K562 (cell line): ENCODE results near the gene HSPA14. TPM values are rescaled to one million over a fixed set of nuclear protein-coding genes. Genes with fewer than 3 reads are reported as not detected.

Experiments used
- FUS ChIP-seq: fragments of 200-400 bp; formaldehyde crosslinking; optimal IDR thresholded peaks from 2 replicates; pipeline ENCODE3; 2017; ENCODE audit warnings: low read depth, low read length
- MLX ChIP-seq, 2 experiments: fragments of 450-650 bp in 1 of 2; sonication (generic) in 1 of 2; formaldehyde crosslinking; conservative IDR thresholded peaks; 2 replicates each; pipeline versions ENCODE4 v1.4.0 to v1.8.1; 2020 to 2022; ENCODE audit warnings: mild to moderate bottlenecking in 1 of 2, missing genetic modification reagents in 1 of 2
- U2AF2 ChIP-seq: fragments of 200-400 bp; formaldehyde crosslinking; optimal IDR thresholded peaks from 2 replicates; pipeline ENCODE3; 2017; ENCODE audit warnings: low read depth, mild to moderate bottlenecking, low read length
- ZNF175 ChIP-seq: fragments of 200-800 bp; sonication (Bioruptor generic); IDR thresholded peaks from 2 replicates; pipeline ENCODE4 v1.6.1; 2016; ENCODE audit warnings: low read depth, mild to moderate bottlenecking, missing genetic modification characterization, missing compliant biosample characterization
- polyA plus RNA-seq, 8 experiments: library from polyadenylated mRNA; depleted of rRNA in 4 of 8; stranded (reverse) in 5 of 8; unstranded in 3 of 8; fragments of >200 nt; fragmentation: Nextera tagmentation in 2 of 8; fragmentation: Illumina TruSeq in 1 of 8; extraction: Ambion mirVana in 2 of 8; extraction: Trizol in 1 of 8; gene quantifications; 2 replicates each; pipeline versions ENCODE4 v1.2.1 to v1.2.3, GENCODE V29; 2011 to 2014; ENCODE audit warnings: inconsistent platforms in 1 of 8, missing spikeins in 1 of 8
- total RNA-seq, 7 experiments: library from RNA; depleted of rRNA in 6 of 7; stranded (reverse); fragments of >200 nt in 6 of 7; fragmentation: Illumina TruSeq in 2 of 7; extraction: Trizol in 2 of 7; gene quantifications; 2 replicates each; pipeline versions ENCODE4 v1.2.1 to v1.2.3, GENCODE V29; 2011 to 2021; ENCODE audit warnings: low replicate concordance in 1 of 7
- TF ChIP-seq, protein P1 (sequence below), 3 experiments: fragments of 200-800 bp in 1 of 3; fragments of 250-450 bp in 1 of 3; fragments of 450-650 bp in 1 of 3; sonication (Bioruptor Pico) in 1 of 3; sonication (Bioruptor generic) in 1 of 3; formaldehyde crosslinking in 1 of 3; IDR thresholded peaks; 2 replicates each; pipeline versions ENCODE4 v1.6.1 to v1.8.0; 2016 to 2022; ENCODE audit warnings: mild to moderate bottlenecking in 2 of 3, missing genetic modification characterization in 2 of 3, missing compliant biosample characterization in 1 of 3, moderate library complexity in 1 of 3
- TF ChIP-seq, protein P2 (sequence below): IDR thresholded peaks from 2 replicates; pipeline ENCODE4 v1.6.1; 2014; ENCODE audit warnings: antibody characterized with exemption
- TF ChIP-seq, protein P3 (sequence below), 2 experiments: fragments of 450-650 bp; formaldehyde crosslinking in 1 of 2; IDR thresholded peaks; 2 replicates each; pipeline versions ENCODE4 v1.4.0 to v1.6.1; 2014 to 2020; ENCODE audit warnings: mild to moderate bottlenecking in 2 of 2, borderline replicate concordance in 1 of 2, low read depth in 1 of 2
- TF ChIP-seq, protein P4 (sequence below): fragments of 250-450 bp; sonication (Bioruptor Pico); IDR thresholded peaks from 2 replicates; pipeline ENCODE4 v1.5.0; 2021
- TF ChIP-seq, protein P5 (sequence below): sonication (generic); formaldehyde crosslinking; IDR thresholded peaks from 2 replicates; pipeline ENCODE4 v1.9.0; 2022; ENCODE audit warnings: mild to moderate bottlenecking, missing genetic modification reagents

HSPA14 gene
- total and polyA plus RNA-seq, 9 of the 15 experiments (the other 6 are each of a cell fraction or from before 2014, with no cell fraction given) = 41.9 to 75.0 (median 63.2) TPM

DNA sequence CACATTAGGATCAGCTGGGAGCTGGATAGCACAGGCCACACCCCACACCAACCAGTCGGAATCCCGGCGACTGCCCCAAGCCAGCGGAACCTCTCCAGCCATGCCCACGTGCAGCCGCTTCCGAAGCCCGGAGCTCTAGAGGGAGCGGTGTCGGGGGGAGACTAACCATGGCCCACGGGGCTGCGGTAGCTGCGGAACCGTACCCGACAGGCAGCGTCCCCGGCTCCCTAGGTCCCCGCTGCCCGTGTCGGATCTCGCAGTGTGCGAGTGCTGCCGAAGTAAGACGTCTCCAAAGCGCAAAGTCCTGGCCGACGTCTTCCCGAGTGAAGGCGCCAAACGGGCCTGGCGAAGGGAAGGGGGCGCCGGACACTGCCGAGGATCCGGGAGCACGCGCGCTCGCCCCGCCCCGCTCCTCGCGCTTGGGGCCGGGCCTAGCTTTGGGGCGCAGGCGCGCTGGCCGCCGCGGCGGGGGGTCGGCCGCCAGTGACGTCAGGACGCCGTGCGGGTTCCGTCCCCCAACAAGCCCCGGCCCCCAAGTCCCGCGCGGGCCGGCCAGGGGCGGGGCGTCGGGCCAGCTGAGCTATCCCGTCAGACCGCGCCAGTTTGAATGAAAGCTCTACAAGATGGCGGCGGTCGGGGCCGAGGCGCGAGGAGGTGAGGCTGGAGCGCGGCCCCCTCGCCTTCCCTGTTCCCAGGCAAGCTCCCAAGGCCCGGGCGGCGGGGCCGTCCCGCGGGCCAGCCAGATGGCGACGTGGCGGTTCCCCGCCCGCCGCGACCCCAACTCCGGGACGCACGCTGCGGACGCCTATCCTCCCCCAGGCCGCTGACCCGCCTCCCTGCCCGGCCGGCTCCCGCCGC, 40.4 kb downstream of the HSPA14 start, which contains the start of gene SUV39H2 (continued):
- TF ChIP-seq MLX (CRISPR knock-in tag; conservative IDR thresholded peaks at IDR 0.05) (no peak), U2AF2 (no peak), ZNF175 (CRISPR knock-in tag) (peak; percentile 49; the same call in 1 of the 2 replicates), FUS (peak; percentile 47)
- TF ChIP-seq, protein P1, sequence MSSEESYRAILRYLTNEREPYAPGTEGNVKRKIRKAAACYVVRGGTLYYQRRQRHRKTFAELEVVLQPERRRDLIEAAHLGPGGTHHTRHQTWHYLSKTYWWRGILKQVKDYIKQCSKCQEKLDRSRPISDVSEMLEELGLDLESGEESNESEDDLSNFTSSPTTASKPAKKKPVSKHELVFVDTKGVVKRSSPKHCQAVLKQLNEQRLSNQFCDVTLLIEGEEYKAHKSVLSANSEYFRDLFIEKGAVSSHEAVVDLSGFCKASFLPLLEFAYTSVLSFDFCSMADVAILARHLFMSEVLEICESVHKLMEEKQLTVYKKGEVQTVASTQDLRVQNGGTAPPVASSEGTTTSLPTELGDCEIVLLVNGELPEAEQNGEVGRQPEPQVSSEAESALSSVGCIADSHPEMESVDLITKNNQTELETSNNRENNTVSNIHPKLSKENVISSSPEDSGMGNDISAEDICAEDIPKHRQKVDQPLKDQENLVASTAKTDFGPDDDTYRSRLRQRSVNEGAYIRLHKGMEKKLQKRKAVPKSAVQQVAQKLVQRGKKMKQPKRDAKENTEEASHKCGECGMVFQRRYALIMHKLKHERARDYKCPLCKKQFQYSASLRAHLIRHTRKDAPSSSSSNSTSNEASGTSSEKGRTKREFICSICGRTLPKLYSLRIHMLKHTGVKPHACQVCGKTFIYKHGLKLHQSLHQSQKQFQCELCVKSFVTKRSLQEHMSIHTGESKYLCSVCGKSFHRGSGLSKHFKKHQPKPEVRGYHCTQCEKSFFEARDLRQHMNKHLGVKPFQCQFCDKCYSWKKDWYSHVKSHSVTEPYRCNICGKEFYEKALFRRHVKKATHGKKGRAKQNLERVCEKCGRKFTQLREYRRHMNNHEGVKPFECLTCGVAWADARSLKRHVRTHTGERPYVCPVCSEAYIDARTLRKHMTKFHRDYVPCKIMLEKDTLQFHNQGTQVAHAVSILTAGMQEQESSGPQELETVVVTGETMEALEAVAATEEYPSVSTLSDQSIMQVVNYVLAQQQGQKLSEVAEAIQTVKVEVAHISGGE (CRISPR knock-in tag; IDR thresholded peaks at IDR 0.05) = peak in 2 of 3 experiments; percentile 68 to 85; a peak in 3 of 6 replicates
- TF ChIP-seq, protein P2, sequence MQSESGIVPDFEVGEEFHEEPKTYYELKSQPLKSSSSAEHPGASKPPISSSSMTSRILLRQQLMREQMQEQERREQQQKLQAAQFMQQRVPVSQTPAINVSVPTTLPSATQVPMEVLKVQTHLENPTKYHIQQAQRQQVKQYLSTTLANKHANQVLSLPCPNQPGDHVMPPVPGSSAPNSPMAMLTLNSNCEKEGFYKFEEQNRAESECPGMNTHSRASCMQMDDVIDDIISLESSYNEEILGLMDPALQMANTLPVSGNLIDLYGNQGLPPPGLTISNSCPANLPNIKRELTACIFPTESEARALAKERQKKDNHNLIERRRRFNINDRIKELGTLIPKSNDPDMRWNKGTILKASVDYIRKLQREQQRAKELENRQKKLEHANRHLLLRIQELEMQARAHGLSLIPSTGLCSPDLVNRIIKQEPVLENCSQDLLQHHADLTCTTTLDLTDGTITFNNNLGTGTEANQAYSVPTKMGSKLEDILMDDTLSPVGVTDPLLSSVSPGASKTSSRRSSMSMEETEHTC = 0 out of 2 replicates have a peak, but pooled peaks have one; percentile 48
- TF ChIP-seq, protein P3, sequence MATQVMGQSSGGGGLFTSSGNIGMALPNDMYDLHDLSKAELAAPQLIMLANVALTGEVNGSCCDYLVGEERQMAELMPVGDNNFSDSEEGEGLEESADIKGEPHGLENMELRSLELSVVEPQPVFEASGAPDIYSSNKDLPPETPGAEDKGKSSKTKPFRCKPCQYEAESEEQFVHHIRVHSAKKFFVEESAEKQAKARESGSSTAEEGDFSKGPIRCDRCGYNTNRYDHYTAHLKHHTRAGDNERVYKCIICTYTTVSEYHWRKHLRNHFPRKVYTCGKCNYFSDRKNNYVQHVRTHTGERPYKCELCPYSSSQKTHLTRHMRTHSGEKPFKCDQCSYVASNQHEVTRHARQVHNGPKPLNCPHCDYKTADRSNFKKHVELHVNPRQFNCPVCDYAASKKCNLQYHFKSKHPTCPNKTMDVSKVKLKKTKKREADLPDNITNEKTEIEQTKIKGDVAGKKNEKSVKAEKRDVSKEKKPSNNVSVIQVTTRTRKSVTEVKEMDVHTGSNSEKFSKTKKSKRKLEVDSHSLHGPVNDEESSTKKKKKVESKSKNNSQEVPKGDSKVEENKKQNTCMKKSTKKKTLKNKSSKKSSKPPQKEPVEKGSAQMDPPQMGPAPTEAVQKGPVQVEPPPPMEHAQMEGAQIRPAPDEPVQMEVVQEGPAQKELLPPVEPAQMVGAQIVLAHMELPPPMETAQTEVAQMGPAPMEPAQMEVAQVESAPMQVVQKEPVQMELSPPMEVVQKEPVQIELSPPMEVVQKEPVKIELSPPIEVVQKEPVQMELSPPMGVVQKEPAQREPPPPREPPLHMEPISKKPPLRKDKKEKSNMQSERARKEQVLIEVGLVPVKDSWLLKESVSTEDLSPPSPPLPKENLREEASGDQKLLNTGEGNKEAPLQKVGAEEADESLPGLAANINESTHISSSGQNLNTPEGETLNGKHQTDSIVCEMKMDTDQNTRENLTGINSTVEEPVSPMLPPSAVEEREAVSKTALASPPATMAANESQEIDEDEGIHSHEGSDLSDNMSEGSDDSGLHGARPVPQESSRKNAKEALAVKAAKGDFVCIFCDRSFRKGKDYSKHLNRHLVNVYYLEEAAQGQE (IDR thresholded peaks at IDR 0.05; ENCODE audit: borderline replicate concordance) = peak; percentile 61
- TF ChIP-seq, protein P3 (CRISPR knock-in tag; IDR thresholded peaks at IDR 0.05; ENCODE audit: low read depth) = peak; percentile 30; the same call in 1 of the 2 replicates
- TF ChIP-seq, protein P4, sequence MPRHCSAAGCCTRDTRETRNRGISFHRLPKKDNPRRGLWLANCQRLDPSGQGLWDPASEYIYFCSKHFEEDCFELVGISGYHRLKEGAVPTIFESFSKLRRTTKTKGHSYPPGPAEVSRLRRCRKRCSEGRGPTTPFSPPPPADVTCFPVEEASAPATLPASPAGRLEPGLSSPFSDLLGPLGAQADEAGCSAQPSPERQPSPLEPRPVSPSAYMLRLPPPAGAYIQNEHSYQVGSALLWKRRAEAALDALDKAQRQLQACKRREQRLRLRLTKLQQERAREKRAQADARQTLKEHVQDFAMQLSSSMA (CRISPR knock-in tag) = no peak
- TF ChIP-seq, protein P5, sequence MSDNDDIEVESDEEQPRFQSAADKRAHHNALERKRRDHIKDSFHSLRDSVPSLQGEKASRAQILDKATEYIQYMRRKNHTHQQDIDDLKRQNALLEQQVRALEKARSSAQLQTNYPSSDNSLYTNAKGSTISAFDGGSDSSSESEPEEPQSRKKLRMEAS (CRISPR knock-in tag) = peak; percentile 89
